Natural killer cell treated with Interleukin-12 subunit alpha and Interleukin-12 subunit beta and Interleukin-15 and Interleukin-18, amount 100 ng/mL, for 72 hours (primary cell): ENCODE data around the gene CTNNA2. TPM values are rescaled to one million over a fixed set of nuclear protein-coding genes. Genes with fewer than 3 reads are reported as not detected.
"Not testable (repeated sequence)": the region's sequence is repeated elsewhere in the genome, so short reads cannot be mapped to it uniquely, and the experiment has no call there.

Source experiments
- ATAC-seq, 2 donors: fragments of 150-1000 bp; cut with Tn5 transposase in 1 of 2; sonication (Bioruptor Pico), chemical (Tn5 transposase) in 1 of 2; 2 replicates each; pipeline ENCODE4 v1.10.0; 2021
- DNase-seq: peaks from one replicate; pipeline ENCODE4 v3.0.0; 2022; ENCODE audit warnings: low spot score
- H3K27ac Mint-ChIP-seq, 2 donors: 1 replicate in 1 of 2; 2 replicates in 1 of 2; pipeline ENCODE4 v1.8.0; 2022; ENCODE audit warnings: mixed read lengths in 2 of 2, mild to moderate bottlenecking in 1 of 2, moderate library complexity in 1 of 2
- H3K27me3 Mint-ChIP-seq, 2 donors: 1 replicate in 1 of 2; 2 replicates in 1 of 2; pipeline ENCODE4 v1.8.0; 2022; ENCODE audit warnings: mixed read lengths in 2 of 2
- H3K36me3 Mint-ChIP-seq: one replicate; pipeline ENCODE4 v1.8.0; 2022; ENCODE audit warnings: mixed read lengths
- H3K4me1 Mint-ChIP-seq, 2 donors: 1 replicate in 1 of 2; 2 replicates in 1 of 2; pipeline ENCODE4 v1.8.0; 2022; ENCODE audit warnings: low read depth in 2 of 2, mixed read lengths in 2 of 2, mild to moderate bottlenecking in 1 of 2
- H3K4me3 Mint-ChIP-seq: one replicate; pipeline ENCODE4 v1.8.0; 2022; ENCODE audit warnings: mixed read lengths
- H3K9me3 Mint-ChIP-seq: 2 replicates; pipeline ENCODE4 v1.8.0; 2022; ENCODE audit warnings: mixed read lengths
- total RNA-seq, 2 donors: library from RNA; stranded (reverse); gene quantifications; one replicate each; pipeline ENCODE4 v1.2.3, GENCODE V29; 2022

Gene CTNNA2
- total RNA-seq, 2 donors from 2014 or later = not detected

DNA sequence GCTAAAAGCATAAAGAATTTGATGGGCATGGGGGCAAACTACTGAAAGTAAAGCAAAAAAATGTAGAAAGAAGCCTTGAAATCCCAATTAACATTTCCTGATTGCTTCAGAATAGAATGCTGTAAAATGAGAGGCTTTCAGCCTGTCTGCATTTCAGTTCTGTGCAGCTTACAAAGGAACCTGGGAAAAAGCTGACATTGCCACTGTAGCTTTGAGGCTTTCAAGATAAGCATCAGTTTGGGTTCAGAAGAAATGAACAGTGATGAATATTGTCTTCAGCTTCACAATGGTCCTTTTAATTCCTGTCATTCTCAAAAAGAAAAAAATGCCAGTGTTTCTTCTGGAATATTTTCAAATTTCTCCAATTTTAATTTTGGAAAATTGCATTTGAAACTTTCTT is 549.0 kb downstream of the CTNNA2 start:
- H3K4me1 Mint-ChIP-seq = no peaks in the 10 kb centered on the region
- ATAC-seq (no peak), DNase-seq (no peak)
- no peak overlapping the region for H3K27ac Mint-ChIP-seq
- no peak overlapping the region for H3K4me3 Mint-ChIP-seq
- H3K9me3 Mint-ChIP-seq = peaks cover 13% of the 10 kb centered on the region
- no peaks in the 10 kb centered on the region for H3K36me3 Mint-ChIP-seq
- H3K27me3 Mint-ChIP-seq = no peaks in the 10 kb centered on the region

- no peaks in the 10 kb centered on the region for H3K27me3 Mint-ChIP-seq
- ATAC-seq = no peak
- no peaks in the 10 kb centered on the region for H3K4me1 Mint-ChIP-seq
- no peaks in the 10 kb centered on the region for H3K36me3 Mint-ChIP-seq
- no peak for DNase-seq
- H3K9me3 Mint-ChIP-seq = peaks cover 13% of the 10 kb centered on the region
- no peak overlapping the region for H3K4me3 Mint-ChIP-seq
- no peak overlapping the region for H3K27ac Mint-ChIP-seq
These were observed 549.4 kb downstream of the CTNNA2 start for GRCh38 chr2:80062298-80062697.

DNA sequence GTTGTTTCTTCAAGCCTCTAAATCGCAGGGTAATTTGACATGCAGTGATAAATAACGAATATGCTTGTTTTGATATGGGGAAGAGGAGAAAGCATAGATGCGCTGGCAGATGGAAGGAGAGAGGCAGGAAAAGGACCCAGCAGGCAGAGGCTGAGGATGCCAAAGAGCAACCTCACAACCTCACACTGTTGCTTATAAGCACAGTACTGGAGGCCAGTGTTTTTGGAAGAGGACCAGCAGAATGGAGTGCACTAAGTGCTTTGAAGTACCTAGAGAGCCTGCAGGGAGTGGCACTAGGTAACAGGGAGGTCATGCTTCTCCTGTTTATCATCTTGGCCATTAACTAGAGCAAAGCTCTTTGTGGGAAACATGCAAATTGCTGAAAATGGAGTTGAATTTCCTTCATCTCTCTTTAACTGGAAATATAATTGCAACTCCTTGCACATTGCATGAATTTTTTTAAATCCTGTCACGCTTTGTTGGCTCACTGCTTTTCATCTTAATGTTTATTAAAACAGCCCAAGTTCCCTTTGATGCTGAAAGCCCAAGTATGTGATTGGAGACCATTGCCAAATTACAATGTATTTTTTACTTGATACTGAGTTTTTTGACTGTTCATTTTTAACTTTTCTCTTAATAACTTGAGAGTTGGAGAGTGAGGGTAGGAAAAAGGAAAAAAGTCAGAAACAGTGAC is 555.3 kb downstream of the CTNNA2 start:
- ATAC-seq (no peak), DNase-seq (no peak)
- H3K27me3 Mint-ChIP-seq = no peaks in the 10 kb centered on the region
- H3K36me3 Mint-ChIP-seq = no peaks in the 10 kb centered on the region
- no peak overlapping the region for H3K4me3 Mint-ChIP-seq
- peaks cover 12% of the 10 kb centered on the region for H3K9me3 Mint-ChIP-seq
- H3K27ac Mint-ChIP-seq = no peak overlapping the region
- H3K4me1 Mint-ChIP-seq = no peaks in the 10 kb centered on the region

- Mint-ChIP-seq H3K27me3 (no peaks in the 10 kb centered on the region), H3K4me1 (no peaks in the 10 kb centered on the region), H3K4me3 (no peak overlapping the region), H3K36me3 (no peaks in the 10 kb centered on the region), H3K9me3 (peaks cover 11% of the 10 kb centered on the region), H3K27ac (no peak overlapping the region)
- DNase-seq (no peak), ATAC-seq (no peak)
These were observed 557.7 kb downstream of the CTNNA2 start for GRCh38 chr2:80070587-80070986.

GRCh38 chr2:80071941-80072340 is 559.1 kb downstream of the CTNNA2 start:
- no peak for ATAC-seq
- no peak overlapping the region for H3K27ac Mint-ChIP-seq
- no peaks in the 10 kb centered on the region for H3K4me1 Mint-ChIP-seq
- H3K27me3 Mint-ChIP-seq = no peaks in the 10 kb centered on the region
- DNase-seq = no peak
- H3K9me3 Mint-ChIP-seq = peaks cover 11% of the 10 kb centered on the region
- no peaks in the 10 kb centered on the region for H3K36me3 Mint-ChIP-seq
- no peak overlapping the region for H3K4me3 Mint-ChIP-seq

- Mint-ChIP-seq H3K4me3 (no peak overlapping the region), H3K4me1 (no peaks in the 10 kb centered on the region), H3K36me3 (no peaks in the 10 kb centered on the region), H3K27me3 (no peaks in the 10 kb centered on the region), H3K9me3 (peaks cover 10% of the 10 kb centered on the region), H3K27ac (no peak overlapping the region)
- DNase-seq (no peak), ATAC-seq (no peak)
These were observed 560.3 kb downstream of the CTNNA2 start for GRCh38 chr2:80073134-80073561.

GRCh38 chr2:80074321-80075070 is 561.6 kb downstream of the CTNNA2 start:
- Mint-ChIP-seq H3K9me3 (peaks cover 12% of the 10 kb centered on the region), H3K4me3 (no peak overlapping the region), H3K4me1 (no peaks in the 10 kb centered on the region), H3K36me3 (no peaks in the 10 kb centered on the region), H3K27ac (no peak overlapping the region), H3K27me3 (no peaks in the 10 kb centered on the region)
- ATAC-seq (no peak), DNase-seq (no peak)

- no peak overlapping the region for H3K4me3 Mint-ChIP-seq
- H3K4me1 Mint-ChIP-seq = no peaks in the 10 kb centered on the region
- ATAC-seq (no peak), DNase-seq (no peak)
- no peaks in the 10 kb centered on the region for H3K27me3 Mint-ChIP-seq
- H3K27ac Mint-ChIP-seq = no peak overlapping the region
- peaks cover 11% of the 10 kb centered on the region for H3K9me3 Mint-ChIP-seq
- peaks cover 6% of the 10 kb centered on the region for H3K36me3 Mint-ChIP-seq
These were observed 562.9 kb downstream of the CTNNA2 start for GRCh38 chr2:80075719-80076118.

DNA sequence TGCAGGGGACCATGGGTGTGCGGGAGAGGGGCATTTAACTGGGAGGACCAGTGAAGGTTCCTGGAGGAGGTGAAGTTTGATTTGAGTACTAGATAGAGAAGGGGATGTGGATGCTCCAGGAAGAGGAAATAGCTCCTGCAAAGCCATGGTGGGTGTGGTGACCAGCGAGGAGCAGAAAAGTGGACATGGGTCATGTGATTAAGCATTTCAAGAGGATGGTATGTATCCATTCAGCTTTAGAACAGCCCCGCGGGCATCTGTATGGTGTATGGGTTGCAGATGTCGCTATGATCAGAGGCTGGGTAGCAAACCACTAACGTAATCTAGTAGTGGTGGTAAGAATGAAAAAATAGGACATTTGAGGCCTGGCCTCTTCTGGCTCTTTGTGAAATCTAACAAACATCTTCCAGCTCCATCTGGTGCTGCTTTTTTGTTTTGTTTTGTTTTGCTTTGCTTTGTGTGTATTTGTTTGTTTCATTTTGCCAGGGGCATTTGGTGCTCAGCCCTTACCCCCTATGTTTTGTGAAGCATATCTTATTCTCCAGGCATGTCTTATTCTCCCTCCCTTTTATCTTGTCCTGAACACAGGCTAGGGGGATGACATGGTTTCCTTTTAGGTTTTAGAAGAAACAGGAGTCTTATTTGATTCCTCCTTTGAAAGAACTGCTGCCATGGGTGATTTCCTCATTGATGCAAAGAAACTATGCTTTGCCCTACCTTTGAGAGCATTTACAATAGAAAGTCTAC is 565.6 kb downstream of the CTNNA2 start:
- H3K27ac Mint-ChIP-seq = no peak overlapping the region
- no peaks in the 10 kb centered on the region for H3K27me3 Mint-ChIP-seq
- DNase-seq = no peak
- peaks cover 15% of the 10 kb centered on the region for H3K9me3 Mint-ChIP-seq
- no peak for ATAC-seq
- peaks cover 6% of the 10 kb centered on the region for H3K36me3 Mint-ChIP-seq
- H3K4me3 Mint-ChIP-seq = no peak overlapping the region
- no peaks in the 10 kb centered on the region for H3K4me1 Mint-ChIP-seq

- Mint-ChIP-seq H3K4me3 (no peak overlapping the region), H3K27me3 (no peaks in the 10 kb centered on the region), H3K4me1 (no peaks in the 10 kb centered on the region), H3K36me3 (peaks cover 6% of the 10 kb centered on the region), H3K27ac (no peak overlapping the region), H3K9me3 (peaks cover 23% of the 10 kb centered on the region)
- DNase-seq (no peak), ATAC-seq (no peak)
These were observed 568.1 kb downstream of the CTNNA2 start for GRCh38 chr2:80080957-80081356.

- H3K36me3 Mint-ChIP-seq = no peaks in the 10 kb centered on the region
- no peak overlapping the region for H3K27ac Mint-ChIP-seq
- no peaks in the 10 kb centered on the region for H3K27me3 Mint-ChIP-seq
- DNase-seq (no peak), ATAC-seq (no peak)
- no peaks in the 10 kb centered on the region for H3K4me1 Mint-ChIP-seq
- no peak overlapping the region for H3K4me3 Mint-ChIP-seq
- H3K9me3 Mint-ChIP-seq = peaks cover 10% of the 10 kb centered on the region
These were observed 574.0 kb downstream of the CTNNA2 start for GRCh38 chr2:80086831-80087230.

DNA sequence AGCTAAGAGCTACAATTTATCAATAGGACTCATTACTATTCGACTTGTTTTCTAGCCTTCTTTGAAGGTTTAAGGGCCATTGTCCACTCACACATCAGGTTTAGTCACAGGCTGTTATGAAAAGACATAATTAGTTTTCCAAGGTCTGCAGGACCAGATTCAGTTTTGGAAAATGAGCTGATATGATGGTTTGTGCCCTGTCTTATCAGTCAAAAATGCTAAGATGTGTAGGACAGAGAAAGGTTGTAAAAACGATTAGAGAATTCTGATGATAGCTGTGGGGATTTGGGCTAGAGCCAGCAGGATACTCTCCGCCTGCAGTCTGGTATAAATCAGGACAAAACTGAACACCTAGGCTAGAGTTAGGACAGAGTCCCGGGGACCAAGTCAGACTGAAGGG is 578.4 kb downstream of the CTNNA2 start:
- no peaks in the 10 kb centered on the region for H3K4me1 Mint-ChIP-seq
- H3K27ac Mint-ChIP-seq = no peak overlapping the region
- DNase-seq (no peak), ATAC-seq (no peak)
- peaks cover 2% of the 10 kb centered on the region for H3K9me3 Mint-ChIP-seq
- no peak overlapping the region for H3K4me3 Mint-ChIP-seq
- H3K27me3 Mint-ChIP-seq = no peaks in the 10 kb centered on the region
- H3K36me3 Mint-ChIP-seq = peaks cover 5% of the 10 kb centered on the region

GRCh38 chr2:80092474-80092873 is 579.6 kb downstream of the CTNNA2 start:
- no peaks in the 10 kb centered on the region for H3K27me3 Mint-ChIP-seq
- H3K9me3 Mint-ChIP-seq = peaks cover 2% of the 10 kb centered on the region
- H3K4me1 Mint-ChIP-seq = no peaks in the 10 kb centered on the region
- H3K4me3 Mint-ChIP-seq = no peak overlapping the region
- peaks cover 8% of the 10 kb centered on the region for H3K36me3 Mint-ChIP-seq
- ATAC-seq = no peak
- H3K27ac Mint-ChIP-seq = no peak overlapping the region
- DNase-seq = no peak

GRCh38 chr2:80098503-80098902 is 585.7 kb downstream of the CTNNA2 start:
- not testable (repeated sequence) for DNase-seq, H3K9me3 Mint-ChIP-seq, H3K27ac Mint-ChIP-seq, H3K4me1 Mint-ChIP-seq, H3K4me3 Mint-ChIP-seq, H3K27me3 Mint-ChIP-seq, ATAC-seq
- H3K36me3 Mint-ChIP-seq = peaks cover 18% of the 10 kb centered on the region
